Fibroblast of skin of left biceps (primary cell): ENCODE data around the gene PYCR2.
A peak's percentile ranks its signal among the peaks of the same experiment; 100 is the strongest.

ENCODE experiments used
- DNase-seq, 2 experiments: peaks; one replicate each; pipeline ENCODE4 v3.0.0-alpha.2; 2013; ENCODE audit warnings: low read depth in 2 of 2

PYCR2 gene

GRCh38 chr1:225919906-225920305, 4.1 kb downstream of the PYCR2 start:
- peak; percentile 19 to 32 for DNase-seq

- no peak for DNase-seq
Observed at GRCh38 chr1:225918280-225918679, 5.8 kb downstream of the PYCR2 start.

GRCh38 chr1:225917536-225917935, 6.5 kb downstream of the PYCR2 start:
- no peak for DNase-seq

GRCh38 chr1:225917101-225917500, 6.9 kb downstream of the PYCR2 start:
- no peak for DNase-seq

- no peak for DNase-seq
Observed at GRCh38 chr1:225915538-225915991, 8.5 kb downstream of the PYCR2 start.

GRCh38 chr1:225914947-225915346, 9.1 kb downstream of the PYCR2 start:
- no peak for DNase-seq

GRCh38 chr1:225914391-225914790, 9.7 kb downstream of the PYCR2 start:
- DNase-seq: no peak

- no peak for DNase-seq
Observed at GRCh38 chr1:225911191-225912130, 12.6 kb downstream of the PYCR2 start.

- DNase-seq: no peak
Observed at GRCh38 chr1:225909477-225909876, 14.6 kb downstream of the PYCR2 start.

GRCh38 chr1:225908773-225909172, 15.3 kb downstream of the PYCR2 start:
- DNase-seq: no peak

GRCh38 chr1:225908013-225908640, 15.9 kb downstream of the PYCR2 start:
- no peak for DNase-seq

- no peak for DNase-seq
Observed at GRCh38 chr1:225907341-225907740, 16.7 kb downstream of the PYCR2 start.

- no peak for DNase-seq
Observed at GRCh38 chr1:225906467-225906866, 17.6 kb downstream of the PYCR2 start.

- DNase-seq: no peak
Observed at GRCh38 chr1:225903623-225904022, 20.4 kb downstream of the PYCR2 start.

- DNase-seq: no peak
Observed at GRCh38 chr1:225899044-225899925, 24.8 kb downstream of the PYCR2 start.

GRCh38 chr1:225897595-225898514, 26.2 kb downstream of the PYCR2 start:
- no peak for DNase-seq

- no peak for DNase-seq
Observed at GRCh38 chr1:225896937-225897549, 27.0 kb downstream of the PYCR2 start.

- DNase-seq: no peak
Observed at GRCh38 chr1:225896494-225896893, 27.6 kb downstream of the PYCR2 start.

- no peak for DNase-seq
Observed at GRCh38 chr1:225892307-225892706, 31.7 kb downstream of the PYCR2 start.

GRCh38 chr1:225891229-225891972, 32.6 kb downstream of the PYCR2 start:
- no peak for DNase-seq
